Islet of Langerhans (tissue), 1 donor: ENCODE measurements around the gene TMCC2.
"Not testable (repeated sequence)": the region's sequence is repeated elsewhere in the genome, so short reads cannot be mapped to it uniquely, and the experiment has no call there.

Experiments
- FAIRE-seq: peaks from one replicate; lab custom pipeline; 2011; peaks lifted over from hg19 to GRCh38; lab: Jason Lieb, UNC

TMCC2 gene

DNA sequence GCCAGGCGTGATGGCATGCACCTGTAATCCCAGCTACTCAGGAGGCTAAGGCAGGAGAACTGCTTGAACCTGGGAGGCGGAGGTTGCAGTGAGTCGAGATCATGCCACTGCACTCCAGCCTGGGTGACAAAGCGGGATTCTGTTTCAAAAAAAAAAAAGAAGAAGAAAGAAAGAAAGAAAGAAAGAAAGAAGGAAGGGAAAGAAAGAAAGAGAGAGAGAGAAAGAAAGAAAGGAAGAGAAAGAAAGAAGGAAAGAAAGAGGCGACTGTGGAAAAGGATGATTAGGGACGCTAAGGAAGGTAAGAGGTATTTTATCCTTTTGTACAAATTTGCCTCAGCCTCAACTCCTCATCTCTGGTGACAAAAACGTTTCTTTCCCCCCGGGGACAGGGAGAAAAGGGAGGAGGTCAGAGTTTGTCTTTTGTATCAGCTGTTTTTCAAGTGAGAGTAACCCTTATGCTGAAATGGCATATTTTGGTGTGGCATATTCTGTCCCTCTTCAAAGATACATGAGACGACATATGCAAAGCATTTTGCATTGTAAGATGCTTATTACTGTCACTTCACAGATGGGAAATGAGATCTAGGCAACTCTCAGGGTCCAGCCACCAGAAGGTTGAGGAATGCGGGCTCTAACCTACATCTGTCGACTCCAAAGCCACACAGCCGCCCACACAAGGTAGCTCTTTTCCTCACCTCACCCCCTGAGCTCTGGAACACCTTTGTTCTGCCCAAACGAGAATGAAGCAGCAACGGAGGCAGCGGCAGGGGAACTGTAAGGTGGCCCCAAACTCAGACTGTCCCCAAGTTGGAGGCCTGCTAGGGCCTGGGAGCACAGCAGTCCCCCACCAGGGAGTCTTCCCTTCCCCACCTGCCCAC lies 55.8 kb downstream of the TMCC2 start:
- FAIRE-seq: no peak

DNA sequence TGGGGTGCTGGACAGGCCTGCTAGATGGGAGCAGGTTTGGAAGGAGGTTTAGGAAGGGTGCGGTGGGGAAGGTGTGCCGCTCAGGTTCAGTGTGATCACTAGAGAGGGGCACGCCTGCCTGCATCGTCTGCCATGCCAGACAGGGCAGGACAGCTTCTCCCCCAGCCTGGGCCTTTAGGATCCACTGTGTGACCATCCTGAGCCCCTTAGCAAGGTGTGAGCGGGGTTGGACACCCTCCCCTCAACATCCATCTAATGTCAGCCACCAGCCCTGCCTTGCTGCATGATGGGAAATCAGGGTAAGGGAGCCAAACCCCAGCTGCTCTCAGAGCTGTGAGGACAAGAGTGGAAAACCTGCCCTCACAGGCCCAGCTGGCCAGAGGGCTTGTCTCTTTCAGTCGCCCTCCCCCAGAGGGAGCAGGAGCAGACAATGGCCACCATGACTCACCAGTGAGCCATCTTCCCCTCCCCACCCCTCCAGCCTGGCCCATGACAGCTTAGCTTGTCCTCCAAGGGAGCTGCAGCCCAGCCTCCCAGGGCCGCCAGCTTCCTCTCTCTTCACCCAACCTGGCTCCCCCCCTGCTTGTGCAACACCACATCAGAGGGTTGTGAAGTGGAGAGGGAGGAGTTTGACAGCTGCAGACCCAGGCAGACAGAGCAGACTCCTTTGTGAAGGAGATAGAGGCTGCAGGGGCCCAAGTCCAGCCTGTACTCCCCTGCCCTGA lies 56.8 kb downstream of the TMCC2 start:
- FAIRE-seq: no peak

DNA sequence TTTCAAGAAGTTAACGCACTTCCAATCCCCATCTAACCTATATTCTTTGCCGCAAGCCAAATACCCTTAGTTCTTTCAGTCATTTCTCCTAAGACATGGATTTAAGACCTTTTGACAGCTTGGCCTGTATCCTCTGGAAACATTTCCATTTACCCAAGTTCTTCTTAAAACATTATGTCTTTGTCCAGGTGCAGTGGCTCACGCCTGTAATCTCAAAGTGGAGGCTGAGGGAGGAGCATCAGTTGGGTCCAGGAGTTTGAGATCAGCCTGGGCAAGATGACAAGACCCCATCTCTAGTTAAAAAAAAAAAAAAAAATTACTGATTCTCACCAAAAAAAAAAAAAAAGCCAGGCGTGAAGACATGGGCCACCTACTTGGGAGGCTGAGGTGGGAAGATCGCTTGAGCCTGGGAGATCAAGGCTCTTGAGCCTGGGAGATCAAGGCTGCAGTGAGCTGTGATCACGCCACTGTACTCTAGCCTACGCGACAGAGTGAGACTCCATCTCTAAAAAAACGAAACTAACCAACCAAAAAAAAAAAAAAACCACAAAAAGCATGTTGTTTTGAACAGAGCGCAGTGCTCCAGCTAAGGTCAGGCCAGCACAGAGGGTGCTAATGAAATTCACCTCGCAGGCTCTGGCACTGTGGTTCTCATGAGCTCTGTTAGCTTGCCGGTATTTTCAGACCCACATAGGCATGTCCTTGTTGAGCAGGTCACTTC lies 57.8 kb downstream of the TMCC2 start:
- no peak for FAIRE-seq

DNA sequence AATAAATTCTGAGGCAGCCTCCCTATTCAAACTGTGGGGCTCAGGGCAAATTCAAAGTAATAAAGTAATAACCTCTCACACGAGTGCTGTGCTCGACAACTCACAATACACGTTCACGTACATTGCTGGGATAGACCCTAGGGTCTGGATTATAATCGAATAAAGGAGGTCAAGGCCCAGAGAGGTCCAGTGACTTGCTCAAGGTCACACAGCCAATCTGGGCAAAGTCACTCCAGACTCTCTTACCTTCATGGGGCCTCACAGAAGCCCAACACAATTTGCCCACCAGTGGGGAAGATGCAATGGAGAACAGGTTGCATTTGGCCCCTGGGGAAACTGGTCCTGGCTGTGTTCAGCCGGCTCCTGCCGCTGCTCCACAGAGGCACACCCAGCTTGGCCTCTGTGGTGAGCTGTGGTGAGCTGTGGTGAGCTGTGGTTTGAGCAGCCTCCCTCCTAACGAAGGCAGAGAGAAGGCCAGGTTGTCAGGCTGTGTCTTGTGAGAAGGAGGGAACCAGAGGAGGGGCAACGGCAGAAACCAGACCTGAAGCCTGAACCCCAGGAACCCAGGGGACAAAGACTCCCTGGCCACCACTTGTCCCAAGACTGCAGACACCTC lies 58.7 kb downstream of the TMCC2 start:
- FAIRE-seq: no peak

DNA sequence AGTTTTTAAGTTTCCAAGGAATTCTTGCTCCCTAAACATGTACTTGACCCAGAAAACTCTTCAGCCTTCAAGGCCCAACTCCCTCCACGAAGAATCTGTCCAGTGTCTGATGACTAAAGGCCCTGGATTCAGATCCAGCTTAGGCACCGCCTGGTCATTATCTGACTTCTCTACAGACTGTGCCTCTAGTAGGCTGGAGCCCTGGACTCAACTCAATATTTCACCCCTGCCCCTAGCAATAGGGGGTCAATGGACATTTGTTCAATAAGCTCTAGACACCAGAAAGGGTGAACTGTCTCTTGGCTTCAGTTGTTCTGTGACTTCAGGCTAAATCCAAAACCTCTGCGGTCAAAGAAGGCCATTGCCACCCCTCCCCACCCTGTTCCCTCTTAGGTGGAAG lies 59.3 kb downstream of the TMCC2 start:
- no peak for FAIRE-seq

DNA sequence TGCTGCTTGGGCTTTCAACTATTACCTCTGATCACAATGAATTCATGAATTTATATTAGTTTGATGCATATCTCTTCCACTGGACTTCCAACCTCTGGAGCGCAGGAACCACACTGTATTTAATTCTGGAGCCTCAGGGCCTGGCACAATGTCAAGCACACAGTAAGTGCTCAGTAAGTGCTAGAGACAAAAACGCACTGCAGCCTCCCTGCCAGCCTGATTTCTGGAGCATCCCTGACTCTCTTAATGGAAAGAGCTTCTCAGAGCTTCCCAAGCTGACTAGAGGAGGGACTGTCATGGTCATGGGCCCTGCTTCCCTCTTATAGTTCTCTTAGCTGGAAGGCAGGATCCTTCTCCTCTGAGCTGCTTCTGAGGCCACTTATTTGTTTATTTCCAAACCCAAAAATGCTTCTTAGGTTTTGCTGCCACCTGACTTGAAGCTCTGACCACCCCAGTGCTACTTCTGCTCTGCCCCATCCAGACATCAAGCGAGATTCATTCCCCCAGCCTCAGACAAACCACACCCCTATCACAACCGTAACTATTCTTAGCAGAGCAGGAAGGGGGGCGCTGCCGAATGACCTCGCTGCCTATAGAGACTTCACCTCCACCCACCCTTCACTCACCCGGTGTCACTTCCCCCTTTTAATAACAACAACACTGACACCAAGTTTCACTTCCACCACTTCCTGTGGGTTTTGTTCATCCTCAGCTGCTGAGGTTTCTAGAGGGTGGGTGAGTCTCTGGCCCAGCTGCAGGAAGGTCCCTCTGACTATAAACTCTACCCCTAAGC lies 60.2 kb downstream of the TMCC2 start:
- no peak for FAIRE-seq

DNA sequence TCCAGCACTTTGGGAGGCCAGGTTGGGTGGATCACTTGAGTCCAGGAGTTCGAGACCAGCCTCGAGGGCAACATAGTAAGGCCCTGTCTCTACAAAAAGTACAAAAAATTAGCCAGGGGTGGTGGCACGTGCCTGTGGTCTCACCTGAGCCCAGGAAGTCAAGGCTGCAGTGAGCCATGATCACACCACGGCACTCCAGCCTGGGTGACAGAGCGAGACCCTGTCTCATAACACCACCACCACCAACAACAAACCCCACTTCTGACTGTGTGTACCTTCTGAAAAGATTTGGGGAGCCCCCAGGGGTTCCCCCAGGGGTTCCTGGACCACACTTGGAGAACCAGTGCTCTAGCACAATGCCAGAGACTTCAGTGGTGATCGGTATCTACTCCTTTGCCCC lies 63.9 kb downstream of the TMCC2 start:
- no peak for FAIRE-seq

DNA sequence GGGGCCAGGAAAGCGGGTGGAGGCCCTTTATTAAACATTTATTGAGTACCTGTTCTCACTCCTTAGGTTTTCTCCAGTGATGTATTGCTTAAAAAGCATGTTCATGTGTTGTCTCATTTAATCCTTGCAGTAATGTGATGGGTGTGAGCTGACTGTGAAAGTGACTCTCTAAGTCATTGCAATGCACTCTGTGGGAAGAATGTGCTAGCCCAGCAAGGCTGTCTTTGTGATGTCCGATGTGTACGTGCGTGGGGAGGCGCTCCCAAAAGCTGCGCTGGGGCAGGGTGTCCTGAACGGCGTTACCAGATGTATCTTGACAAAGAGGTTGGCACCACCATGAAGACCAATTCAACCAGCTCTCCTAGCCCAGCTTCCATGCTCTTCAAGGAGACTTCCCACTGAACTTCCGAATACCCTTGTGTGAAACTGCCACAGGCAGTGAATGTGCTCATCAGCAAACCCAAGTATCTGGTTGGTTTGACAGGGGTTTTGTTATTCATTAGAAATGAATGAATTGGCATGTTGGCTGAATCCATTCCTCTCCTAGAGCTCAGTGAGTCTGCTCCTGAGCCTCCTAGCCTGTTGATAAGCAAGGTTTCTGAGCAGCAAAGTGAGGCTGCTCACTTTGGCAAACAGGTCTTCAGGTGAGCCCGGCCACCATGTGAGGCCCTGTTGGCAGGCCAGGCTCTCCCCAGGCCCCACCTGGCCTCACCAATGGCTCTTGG lies 65.8 kb downstream of the TMCC2 start:
- FAIRE-seq: no peak

DNA sequence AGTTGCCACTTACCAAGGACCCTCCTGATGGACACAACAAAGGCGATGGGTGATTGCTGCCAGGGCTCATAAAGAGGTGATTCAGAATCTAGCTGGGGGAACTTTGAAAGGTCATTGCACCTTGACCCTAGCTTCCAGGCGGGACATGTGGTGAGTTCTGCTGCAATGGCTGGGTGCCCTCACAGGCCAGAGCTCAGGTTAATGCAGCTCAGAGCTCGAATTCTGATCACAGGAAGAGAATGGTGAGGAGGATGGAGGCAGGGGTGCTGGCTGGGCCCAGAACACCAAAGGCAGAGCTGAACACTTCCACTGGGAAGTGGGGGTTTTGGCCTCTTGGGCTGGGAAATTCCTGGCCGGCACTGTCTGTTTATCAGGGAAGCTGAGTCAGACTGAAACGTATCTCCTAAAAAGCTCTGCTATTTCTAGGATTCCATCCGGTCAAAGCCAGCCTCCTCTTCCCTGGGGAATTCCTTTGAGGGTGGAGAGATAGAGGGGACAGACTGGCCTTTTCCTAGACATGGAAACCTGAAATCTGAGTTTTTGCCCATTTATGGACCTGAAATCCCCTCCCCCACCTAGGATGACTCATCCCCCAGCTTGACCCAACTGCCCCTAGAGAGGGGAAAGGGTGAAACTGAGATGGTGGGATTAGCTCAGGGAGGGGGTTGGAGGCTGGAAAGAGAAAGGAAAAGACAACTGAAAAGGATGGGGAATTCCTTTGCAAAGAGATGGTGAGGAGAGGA lies 66.6 kb downstream of the TMCC2 start:
- FAIRE-seq: no peak

DNA sequence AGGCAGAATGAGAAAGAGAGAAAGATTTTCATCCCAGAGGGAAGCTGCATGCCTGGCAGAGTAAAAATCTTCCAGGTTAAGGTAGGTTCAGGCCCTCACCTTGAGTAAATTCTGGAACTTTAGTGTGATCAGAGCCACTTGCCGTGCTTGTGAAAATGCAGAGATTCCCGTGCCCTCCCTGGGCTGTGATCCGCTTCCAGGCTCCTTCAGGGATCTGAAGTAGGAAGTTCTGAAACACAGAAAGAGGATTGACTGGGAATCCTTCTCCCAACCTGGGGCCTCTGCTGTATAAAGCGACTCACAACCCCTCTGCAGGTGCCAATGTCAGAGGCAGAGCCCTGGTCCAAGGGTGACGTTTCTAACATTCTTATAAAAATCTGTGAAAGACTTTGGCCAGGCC lies 67.2 kb downstream of the TMCC2 start:
- no peak for FAIRE-seq

DNA sequence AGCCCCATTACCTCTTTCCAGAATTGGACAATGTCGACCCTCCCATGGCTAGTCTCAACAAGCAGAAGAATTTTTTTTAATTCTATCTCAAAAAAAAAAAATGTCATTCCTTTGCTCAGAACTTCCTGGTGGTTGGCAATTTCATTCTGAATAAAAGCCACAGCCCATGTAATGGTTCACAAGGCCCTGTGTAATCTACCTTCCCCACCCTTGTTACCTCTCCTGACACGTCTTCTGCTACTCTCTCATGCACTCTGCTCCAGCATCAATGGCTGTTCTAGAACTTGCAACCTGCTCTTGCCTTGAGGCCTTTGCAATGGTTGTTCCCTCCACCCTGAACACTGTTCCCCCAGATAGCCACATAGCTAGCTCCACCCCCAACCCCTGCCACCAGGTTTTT lies 68.4 kb downstream of the TMCC2 start:
- FAIRE-seq: no peak

DNA sequence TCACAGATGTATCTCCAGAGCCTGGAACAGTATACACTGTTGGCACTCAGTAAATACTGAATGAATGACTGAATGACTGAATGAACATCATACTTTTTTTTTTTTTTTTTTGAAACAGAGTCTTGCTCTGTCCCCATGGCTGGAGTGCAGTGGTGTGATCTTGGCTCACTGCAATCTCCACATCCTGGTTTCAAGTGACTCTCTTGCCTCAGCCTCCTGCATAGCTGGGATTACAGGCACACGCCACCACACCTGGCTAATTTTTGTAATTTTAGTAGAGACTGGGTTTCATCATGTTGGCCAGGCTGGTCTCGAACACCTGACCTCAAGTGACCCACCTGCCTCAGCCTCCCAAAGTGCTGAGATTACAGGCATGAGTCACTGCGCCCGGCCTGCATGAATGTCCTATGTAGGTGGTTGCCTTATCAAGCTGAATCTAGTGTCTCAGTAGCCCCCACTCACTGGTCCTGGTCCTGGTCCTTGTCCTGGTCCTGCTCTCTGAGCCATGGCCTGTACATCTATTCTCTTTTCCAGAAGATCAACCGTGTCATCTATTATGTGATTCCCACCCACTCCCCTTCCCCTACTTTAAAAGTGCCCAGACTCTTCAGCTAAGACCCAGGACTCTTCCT lies 69.9 kb downstream of the TMCC2 start:
- FAIRE-seq: not testable (repeated sequence)

DNA sequence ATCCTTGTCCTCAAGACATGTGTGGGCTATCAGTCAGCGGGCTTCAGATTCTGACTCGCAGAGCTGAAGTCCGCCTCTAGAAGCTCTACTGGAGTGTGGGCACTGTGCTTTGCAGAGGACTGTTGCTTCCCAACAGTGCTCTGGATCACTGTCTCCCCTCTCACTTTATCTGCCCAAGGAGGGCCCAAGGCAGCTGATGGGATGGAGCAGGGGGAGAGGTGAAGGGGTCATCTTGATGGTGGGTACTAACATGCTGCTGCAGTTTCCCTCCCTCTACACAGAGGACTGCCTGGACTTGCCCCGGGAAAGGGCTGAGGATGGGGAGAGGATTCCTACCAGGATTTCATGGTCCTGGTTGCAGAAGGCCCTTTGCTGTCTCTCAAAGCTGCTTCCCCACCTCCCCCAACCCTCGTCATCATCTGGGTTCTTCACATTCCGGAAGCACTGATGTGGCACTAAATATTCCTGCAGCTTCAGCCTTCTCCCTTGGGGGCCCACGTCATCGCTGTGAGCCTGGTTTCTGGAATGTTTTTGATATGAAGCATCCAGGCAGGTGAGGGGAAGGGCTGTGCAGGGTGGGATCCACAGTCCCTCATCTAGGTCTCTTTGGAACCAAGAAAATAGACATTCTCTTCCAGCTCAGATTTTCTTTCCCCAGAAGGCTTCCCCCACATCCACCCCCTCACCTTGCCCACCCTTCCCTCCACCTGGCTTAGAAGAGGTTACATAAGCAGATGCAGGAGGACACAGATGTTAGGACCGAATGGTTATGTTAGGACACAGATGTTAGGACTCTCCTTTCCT lies 70.6 kb downstream of the TMCC2 start:
- FAIRE-seq: no peak

DNA sequence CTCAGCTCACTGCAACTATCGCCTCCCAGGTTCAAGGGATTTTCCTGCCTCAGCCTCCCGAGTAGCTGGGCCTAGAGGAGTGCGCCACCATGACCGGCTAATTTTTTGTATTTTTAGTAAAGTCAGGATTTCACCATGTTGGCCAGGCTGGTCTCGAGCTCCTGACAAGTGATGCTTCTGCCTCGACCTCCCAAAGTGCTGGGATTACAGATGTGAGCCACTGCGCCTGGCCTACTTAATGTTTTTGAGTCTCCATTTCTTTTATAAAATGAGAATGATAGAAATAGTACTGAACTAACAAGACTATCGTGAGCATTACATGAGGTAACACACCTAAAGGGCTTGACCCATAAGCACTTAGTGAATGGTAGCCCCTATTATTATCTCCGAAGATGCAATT lies 72.4 kb downstream of the TMCC2 start:
- no peak for FAIRE-seq

DNA sequence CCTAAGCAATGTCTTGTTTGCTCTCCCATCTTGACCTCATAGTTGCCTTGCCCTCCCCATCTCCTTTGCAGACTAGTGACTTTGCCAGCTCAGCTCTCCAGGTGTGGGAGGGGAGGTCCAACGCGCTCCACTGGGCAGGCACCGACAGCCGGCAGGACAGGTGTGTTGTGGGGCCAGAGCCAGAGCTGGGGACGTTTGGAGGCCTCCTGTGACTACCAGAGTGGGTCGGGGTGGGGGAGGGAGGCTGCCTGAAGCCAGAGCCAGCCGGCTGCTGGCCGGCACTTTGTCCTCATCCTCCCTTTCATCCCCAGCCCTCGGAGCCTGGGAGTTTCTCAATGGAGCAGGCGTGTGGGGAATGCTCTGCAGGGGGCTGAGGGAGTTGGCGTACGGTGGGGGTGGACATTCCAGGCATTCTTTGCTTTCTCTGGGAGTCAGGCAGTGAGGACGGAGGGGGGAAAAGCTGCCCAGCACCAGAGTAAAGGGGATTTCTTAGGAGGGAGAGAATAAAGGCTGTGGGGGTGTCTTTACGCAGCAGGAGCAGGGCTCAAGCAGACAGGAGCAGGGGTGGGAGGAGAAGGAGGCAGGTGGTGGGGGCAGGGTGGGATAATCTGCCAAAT lies 73.6 kb downstream of the TMCC2 start:
- FAIRE-seq: no peak

DNA sequence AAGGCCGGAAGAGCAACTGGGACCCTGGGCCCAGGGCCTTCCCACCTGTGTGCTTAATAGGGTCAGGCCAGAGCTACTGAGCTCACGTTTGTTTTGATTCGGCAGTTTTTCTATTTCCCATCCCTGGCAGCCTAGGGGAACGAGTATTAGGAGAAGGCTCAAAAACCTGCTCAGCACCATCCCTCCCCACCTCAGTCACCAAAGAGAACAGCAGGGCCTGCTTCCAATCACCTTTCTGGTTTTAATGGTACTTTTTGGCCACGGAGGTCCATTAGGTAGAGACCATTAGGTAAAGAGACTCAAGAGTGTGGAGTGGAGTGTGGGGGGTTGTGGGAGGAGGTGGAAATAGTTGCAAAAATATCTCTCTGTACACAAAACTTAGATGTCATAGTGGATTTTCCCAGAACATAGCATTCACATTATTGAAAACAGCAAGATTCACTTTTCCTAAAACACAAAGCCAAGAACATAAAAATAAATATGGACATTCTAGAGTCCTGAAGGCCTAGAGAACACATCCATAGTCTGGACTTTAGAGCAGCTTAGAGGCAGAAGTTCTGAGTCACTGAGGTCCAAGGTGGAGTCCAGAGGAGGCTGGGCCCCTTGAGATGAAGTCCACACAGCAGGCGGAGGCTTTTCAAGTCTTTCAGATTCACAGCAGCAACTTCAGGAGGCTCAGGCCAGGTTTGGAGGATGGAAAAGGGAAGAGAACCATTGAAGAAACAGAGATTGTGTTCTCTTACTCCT lies 74.3 kb downstream of the TMCC2 start:
- no peak for FAIRE-seq

DNA sequence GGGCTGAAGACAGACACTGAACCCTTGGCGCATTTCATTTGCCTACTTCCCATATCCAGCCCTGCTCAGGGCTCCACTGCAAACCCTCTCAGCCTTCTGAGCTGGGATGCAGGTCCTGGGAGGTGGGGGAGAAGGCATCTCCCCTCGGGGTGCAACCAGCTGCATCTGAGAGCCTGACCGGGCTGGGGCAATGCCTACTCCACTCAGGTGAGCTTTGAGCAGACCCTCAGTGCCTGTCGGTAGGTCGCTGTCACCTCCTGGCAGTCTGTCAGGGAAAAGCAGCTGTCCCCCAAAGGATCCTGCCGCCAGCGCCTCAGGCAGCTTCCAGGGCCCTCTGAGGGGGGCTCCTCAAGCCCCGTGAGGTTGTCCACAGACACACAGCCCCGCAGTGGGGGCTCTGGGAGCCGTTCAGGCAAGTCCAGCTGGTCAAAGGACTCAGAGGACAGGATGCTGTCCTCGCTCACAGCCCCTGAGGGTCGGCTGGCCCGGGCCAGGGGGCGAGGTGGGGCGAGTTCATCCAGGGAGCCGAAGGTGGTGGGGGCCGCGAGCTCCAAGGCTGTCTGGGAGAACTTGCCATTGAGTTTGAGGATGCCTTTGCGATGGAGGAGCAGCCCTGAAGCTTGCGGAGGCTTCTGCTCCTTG lies 75.6 kb downstream of the TMCC2 start:
- FAIRE-seq: no peak
